ENCODE results near the gene SPARCL1.

The SPARCL1 gene

DNA sequence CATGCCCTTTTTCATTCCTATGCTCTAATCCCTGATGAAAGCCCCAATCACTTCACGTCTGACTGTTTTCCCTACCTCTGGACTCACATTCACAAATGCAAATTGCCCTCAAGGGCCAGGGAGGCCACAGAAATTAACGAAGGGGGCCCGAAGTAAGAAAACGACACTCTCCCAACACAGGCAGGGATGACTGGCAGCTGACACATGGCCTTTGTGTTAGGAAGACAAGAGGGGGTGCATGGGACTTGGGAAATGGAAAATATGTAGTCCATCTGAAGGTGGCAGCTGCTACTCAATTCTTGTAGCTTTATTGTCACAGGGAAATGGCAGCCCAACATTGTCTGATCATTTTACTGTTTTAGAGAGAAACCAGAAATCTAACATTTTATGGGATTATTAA, 12.3 kb upstream of the SPARCL1 start:
- DNase-seq, result no peak

DNA sequence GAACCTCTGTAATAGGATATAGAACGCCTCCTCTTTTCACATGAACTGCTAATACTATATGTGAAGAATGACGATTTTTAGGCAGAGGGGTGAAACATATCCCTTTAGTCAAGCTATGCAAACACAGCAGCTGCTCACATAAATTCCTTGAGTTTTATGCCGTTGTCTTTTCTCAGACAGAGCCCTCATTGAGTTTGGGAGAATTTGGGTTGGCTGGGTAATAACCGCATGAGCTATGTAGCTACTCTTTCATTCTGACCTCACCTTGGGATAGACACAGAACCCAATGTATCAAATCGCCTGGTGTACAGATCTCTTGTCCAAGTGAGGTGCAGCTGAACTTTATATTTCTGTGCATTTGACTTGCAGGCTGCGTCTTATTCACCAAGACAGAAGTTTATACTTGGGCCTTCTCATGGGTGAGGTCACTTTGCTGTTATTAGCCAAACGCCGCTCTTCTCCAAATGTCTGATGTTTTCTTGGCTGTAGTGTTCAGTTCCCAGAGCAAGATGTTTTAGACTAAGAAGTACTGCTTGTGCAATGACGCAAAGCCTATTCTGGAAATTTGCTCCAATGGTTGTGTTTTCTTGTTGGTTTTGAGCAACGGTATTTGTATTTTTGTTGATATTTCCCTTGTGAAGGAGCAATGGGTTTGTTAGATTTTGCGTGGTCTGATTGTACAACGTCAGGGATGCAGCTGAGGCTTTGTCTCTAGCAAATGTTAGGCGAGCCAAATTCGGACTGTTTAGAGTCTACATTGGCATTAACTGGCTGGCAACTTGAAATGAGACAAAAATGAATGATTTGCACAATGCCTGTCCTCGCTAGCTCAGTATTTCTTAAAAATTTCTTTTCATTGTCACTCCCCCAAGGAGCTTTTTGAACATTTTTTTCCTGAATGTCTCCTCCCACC, 11.2 kb upstream of the SPARCL1 start:
- DNase-seq, result no peak

DNA sequence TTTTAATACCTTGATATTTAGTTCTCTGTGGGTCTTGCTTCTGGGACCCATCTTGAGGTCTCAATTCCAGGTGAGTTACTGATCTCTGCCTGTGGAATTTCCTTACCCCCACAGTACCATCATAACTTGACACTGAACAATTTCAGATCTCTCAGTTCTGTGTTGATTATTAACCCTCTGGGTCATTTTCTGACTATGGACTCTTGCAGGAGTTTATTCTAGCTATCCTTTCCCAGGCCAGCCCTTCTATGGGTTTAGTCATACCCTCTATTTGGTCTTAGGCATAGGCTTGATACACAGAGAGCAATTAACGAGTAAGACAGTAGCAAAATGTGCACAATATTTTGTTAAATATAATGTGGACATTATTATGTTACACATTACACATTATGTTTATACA, 3.7 kb upstream of the SPARCL1 start:
- DNase-seq, result no peak

DNA sequence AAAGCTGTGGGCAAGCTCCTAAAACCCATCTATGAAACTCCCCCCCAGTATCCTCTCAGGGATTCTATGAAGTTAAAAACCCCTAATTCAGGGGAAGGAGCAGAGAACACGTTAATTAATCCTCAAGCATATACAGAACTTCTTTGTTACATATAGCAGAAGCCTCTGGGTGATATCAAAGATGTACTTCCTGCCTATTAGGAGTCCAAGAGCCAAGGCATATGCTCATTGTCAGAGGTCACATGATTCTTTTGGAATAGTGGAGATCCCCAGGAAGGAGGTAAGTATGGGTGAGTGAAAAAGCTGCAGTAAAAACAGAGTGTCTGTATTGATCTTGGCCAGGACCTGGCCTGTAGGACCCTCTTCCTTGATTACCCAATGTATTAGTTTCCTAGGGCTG, 2.9 kb upstream of the SPARCL1 start:
- DNase-seq, result no peak

DNA sequence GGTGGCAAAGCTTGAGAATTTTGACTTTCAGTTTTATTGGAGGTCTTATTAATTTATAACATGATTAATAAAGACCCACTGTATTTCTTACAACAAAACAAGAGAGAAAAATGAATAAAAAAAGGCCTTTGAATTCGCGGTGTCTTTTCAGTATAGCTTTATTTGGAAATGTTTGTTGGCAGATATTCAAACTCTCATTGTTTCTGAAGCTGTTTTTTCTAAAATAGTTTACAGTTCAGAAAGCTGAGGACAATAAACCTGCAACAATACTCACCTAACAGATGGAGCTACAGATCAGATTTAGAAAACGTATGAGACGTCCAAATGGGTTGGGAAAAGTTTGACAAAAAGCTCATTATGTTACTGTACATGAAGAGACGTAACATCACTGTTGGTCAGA, 2.4 kb upstream of the SPARCL1 start:
- DNase-seq, result no peak

DNA sequence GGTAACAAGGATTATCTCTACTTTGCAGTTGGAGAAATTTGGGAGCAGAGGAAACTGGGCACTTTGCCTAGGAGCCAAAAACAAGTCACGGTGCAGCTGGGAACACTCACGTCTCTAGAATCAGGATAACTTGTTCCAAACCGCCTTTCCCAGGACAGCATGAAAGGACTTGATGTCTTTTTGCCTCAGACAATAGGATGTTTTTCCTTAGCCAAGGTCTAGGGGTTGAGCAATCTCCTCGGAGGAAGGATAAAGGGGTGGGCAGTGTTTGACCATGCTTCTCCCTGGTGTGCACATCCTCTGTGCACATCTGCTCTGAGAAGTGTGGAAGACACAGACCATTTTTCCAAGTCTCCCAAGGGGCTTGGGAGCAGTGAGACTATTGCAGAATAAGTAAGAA, 1.7 kb upstream of the SPARCL1 start:
- no peak for DNase-seq

DNA sequence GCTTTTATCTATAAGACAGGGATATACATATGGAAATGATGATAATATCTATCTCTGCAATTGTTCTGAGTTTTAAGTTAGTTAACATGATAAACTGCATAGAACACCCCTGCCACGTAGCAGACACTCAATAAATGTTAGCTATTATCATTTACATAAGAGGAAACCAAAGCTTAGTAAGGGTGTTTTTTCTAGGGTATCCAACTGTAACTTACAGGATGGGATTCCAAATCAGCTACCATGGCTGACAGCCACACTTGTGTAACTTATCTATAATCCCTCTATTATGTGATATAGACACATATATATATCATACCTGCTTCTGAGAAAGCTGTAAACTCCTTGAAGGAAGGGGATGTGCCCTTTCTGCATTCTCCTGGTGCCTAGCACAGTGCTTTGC, 1.1 kb upstream of the SPARCL1 start:
- no peak for DNase-seq

DNA sequence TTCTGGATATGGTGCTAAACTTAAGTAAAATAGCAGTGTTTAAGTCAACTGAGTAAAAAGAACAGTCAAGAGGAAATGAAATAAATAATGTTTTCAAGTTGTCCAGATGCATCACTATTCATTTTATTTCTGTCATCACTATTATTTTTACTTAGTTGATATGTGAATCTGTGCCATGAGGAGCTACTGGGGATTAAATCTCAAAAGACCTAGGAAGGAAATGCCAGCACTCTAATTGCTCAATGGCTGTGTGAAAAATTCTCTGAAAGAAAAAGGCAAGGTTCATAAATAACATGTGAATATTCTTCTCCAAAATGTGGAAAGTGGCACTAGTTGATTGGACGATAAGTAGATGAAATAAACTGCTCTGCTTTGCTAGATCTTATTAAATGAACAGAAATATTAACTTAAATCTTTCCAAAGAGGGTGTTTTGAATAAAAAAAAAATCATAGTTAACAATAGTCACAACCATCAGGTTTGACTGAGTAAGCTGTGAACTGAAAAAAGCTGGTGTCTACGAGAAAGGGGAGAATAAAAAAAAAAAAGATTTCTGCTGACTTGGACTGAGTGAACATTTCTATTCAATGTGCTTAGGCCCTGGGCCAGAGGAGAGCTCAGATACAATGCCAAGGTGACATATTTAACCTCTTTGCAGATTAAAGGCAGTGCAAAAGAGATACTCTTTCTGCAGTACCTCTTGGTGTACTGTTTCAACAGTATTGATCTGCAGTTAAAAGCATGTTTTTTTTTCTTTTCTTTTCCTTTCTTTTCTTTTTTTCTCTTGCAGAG, 1.6 kb downstream of the SPARCL1 start:
- no peak for DNase-seq

DNA sequence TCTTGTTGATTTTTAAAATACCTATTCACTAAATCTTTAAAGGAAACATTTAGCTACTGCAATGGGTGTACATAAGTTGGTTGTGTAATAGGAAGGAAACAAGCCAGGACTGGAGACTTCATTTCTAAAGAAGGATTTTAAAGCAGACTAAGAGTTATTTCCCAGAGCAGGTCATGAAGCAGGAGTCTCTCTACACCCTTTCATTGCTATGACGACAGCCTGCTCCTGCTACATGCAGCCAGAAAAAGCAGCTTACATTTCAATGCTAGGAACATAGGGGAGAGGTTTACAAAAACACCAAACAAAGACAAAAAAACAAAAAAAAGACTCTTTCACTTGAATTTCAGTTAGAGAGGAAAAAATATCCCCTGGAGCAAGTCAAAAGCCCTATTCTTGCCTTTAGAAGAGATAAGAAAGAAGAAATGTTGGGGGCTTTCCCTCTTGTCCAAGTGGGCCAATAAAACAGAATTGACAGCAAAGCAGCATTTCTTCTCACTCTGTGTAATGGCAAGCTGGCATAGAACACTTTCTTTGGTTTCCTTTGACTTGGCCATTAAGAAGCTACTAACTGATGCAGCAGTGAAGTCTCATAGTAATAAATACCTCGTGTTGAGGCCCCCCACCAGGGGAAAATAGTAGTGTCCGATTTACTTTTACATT, 3.4 kb downstream of the SPARCL1 start:
- no peak for DNase-seq

DNA sequence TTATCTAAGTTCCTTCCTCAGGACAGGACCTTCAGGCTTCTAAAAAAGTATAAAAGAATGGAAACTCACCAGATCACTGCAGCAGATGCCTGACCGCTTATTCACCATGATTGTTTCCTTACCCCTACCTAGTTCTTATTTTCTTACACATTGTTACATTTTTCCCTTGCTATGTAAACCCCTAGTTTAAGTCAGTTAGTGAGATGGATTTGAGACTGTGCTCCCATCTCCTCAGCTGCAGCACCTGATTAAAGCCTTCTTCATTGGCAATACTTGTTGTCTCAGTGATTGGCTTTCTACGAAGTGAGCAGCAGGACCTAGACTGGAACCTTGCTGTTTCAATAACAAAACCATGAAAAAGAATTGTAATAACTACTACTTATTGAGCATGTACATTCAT, 4.7 kb downstream of the SPARCL1 start:
- DNase-seq, result no peak

DNA sequence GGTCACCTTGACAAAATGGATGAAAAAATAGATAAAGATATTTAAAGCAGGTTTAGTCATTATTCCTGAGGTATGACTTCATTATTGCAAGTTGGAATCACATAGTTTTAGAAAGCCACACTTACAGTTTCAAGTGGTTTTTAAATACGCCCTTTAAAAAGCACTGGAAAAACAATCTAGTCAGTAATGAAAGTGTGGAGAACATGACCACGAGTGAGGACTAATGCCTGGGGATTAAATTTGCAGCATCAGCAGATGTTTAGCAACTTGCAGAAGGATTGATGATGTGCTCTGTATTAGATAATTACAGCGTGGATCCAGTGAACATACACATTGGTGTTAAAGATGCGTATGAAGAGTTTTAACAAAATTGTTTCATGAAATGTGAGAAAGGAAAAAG, 5.9 kb downstream of the SPARCL1 start:
- DNase-seq, result no peak

DNA sequence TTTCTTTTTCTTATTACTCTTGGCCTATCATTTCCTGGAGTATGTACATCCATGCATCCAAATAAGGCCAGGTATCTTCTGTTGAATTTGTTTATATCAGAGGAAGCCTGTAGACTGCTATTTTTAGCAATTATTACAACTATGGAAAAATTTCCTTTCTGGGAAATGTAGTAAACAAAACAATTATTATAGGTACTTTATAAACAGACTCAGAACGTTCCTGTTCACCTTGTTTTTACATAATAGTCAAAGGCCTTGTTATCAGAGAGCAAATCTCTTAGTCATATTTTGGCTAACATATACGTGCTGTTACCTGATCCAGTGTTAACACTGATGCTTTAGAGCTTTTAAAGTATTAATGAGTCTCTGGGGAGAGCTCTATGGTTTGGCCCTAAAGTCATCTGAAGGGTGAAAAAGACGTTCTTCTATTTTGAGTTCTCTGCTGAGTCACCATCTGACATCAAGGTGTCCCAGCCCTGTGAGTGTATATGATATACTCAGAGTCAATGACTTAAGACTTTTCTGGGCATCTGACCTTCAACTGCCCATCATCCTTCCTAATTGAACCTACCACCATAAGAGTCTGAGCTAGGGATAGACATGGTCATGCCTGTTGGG, 7.3 kb downstream of the SPARCL1 start:
- no peak for DNase-seq

DNA sequence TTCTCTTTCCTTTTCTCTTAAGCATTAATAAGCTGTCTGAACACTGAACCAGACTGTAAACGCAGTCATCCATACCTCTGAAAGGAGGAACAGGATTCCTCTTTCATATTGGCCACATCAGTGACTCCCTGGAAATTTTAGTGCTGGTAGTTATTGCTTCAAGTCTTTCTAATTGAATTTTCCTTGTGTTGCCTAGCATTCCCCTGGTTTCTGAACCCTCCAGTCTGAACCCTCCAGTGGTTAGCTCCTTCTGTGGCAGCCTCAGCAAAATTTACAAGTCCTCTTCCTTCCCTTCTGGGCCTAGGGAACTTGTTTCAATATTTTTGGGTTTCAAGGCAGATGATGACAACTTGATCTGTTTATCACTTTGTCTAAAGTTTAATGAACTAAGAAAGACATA, 7.9 kb downstream of the SPARCL1 start:
- DNase-seq, result no peak

DNA sequence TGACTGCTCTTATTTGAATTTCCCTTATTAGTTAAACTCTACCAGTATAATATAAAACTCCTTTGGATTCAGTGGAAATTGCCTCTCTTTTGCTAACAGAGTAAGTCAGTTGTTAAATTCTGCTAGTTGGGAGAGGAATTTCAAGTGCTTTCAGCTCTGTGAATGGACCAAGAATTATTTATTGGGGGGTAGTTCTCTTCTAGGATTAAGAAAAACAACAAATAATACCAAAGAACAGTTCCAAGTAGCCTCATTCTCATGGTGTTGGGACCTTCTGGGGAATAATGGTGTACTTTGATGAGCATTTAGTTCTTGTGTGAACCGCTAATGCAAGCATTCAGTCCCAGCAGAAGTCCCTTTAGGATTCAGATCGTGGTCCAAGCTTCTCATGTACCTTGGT, 11.6 kb downstream of the SPARCL1 start:
- DNase-seq, result no peak

DNA sequence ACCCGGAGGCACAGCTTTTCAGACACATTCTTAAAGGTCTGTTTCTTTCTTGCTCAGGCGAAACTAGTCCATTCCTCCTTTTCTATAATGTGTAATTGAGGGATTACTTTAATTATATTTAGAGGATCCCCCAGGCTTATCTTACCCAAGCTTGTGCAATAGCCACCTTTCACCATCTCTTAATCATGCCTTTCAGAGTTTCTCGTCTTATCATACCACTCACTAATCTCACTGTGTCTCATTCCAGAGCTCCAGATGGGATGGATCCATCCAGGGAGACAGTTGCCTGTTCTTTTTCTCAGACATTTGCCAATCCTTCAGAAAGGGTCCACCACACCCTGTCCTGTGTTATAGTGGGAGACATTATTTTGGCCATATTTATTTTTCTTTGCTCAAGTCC, 12.5 kb downstream of the SPARCL1 start:
- DNase-seq, result no peak

DNA sequence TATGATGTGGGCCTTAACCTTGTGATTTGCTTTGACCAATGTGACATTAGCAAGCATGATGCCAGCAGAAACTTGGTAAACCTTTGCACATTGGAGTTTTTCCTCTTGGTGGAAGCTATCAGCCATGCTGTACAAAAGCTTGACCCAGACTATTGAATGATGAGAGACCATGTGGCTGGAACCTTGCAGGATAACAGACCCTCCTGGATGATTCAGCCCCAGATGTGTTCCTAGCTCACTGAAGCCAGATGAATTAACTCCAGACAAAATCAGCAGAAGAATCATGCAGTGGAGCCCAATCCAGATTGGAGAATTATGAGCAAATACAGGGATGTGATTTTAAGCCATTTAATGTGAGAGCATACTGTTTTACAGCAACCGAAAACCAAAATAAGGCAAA, 16.8 kb downstream of the SPARCL1 start:
- DNase-seq, result no peak

DNA sequence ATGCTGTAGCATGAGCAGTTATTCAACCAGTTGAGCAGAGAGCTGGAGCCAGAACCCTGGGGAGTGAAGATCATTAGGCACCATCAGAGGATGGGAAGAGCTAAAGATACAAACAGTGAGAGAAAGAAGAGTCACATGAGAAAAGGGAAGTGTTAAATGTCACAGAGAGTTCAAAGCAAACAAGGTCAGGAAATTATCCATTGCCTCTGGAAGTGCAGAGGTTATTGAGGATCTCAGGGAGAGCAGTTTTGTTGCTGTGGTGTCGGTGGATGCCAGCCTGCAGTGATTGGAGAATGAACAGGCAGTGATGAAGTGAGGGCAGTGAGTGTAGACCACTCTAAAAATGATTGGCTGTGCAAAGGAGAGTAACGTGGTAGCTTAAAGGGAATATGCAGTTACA, 17.7 kb downstream of the SPARCL1 start:
- DNase-seq, result no peak

DNA sequence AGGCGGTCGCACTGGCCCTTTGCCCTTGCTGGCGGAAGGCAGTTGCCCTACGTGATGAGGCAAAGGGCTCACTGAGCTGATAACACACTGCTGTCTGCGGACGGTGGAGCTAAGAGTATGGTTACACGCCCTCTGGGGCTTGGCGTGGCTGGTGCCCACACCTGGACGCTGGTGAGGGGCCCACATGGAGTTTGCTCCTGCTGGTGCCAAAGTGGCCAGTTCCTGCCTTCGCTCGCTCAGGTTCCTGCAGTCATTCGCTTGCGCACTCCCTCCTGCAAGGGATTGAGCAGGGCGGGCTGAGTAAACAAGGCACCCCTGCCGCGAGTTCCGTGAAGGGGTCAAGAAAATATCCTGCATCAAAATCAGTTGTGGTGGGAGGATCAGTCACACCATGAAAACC, 18.4 kb downstream of the SPARCL1 start:
- no peak for DNase-seq

DNA sequence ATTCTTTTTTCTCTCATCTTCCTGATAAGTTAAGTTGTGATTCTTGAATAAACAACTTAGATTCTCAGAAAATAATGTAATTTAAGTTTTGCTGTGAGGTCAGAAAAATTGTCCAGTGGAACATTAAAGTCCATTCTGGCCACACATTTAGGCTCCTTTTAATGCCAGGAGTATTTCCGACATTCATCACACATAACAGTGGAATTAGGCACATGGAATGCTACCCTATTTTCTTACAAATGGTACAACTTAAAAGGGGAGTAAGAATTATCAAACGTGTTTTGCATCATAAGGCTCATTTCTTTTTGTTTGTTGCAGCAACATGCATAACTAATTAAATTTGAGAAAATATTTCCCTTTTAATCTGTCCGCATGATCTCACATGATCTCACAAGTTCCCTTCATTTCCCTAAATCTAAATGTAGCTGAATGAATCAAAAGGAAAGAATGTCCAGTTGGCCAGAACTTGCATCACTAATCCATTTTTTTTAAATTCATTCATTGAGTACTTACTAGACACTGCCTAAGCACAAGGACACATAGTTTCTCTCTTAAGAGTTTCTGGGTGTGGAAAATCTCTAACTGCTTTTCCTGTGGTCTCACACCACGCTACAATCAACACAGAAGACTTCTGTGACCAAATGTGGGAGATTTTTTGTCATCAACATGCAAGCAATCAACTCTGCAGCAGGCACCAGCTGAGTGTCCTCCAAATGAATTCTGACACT, 22.0 kb downstream of the SPARCL1 start:
- DNase-seq, result no peak

DNA sequence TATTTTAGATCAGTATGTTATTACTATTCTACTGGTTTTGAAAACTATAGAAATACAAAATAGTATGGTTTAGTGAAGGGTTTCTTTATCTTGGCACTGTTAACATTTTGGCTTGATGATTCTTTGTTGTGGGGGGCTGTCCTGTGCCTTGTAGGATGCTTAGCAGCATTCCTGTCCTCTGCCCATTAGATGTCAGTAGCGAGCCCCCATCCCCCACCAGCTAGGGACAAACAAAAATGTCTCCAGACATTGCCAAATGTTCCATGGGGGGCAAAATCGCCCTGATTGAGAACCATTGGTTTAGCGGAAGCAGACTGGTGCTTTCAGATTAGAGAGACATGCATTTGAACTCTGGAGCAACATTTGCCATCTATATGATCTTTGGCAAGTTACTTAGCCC, 23.3 kb downstream of the SPARCL1 start:
- no peak for DNase-seq

DNA sequence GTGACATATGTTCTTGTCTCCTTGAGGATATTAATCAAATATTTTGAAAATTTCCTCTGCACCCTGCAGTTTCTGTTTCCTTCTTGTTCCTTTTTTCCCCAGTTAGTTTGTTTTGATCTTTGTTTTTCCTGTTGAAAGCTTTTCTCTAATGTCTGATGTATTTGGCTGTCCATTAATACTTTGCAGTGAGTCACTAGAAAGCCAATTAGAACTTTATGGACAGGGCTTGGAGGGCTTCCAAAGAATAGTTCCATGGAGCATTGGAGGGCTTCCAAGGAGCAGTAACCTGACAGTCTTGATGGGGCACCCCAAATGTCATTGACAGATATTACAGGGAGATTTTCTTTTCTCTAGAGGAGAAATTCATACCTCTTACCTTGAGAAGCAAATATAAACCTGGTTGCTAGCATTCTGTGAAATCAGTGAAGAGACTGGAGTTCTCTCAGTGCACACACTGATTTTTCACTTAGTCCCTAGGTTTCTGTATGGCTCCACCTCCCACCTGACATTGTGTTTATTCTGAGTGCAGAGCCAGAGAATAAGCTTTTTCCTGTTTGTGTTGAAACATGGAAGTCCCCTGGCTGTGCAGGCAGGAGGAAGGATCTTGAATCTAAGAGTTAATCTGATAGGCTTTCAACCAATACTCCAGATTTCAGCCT, 26.5 kb downstream of the SPARCL1 start:
- DNase-seq, result no peak

DNA sequence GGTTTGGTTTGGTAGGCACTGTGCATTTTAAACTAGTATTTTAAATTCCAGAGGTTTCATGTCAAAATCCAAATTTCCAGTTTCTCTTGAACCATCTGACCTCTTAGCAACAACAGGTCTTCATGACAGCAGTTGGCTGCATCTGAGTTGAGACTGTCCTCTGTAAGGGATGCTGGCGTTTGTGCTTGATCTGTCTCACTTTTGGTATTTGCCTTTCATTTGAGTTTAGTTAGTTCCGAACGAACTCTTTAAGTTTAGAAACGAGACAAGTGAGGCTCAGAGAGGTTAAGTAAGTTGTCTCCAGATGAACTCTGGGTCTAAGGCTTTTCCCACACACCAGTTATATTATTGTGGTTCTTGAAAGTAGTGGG, 29.1 kb downstream of the SPARCL1 start:
- no peak for DNase-seq
